ENCODE data around the gene PGLYRP1.
A peak's percentile ranks its signal among the peaks of the same experiment; 100 is the strongest.

PGLYRP1 gene

DNA sequence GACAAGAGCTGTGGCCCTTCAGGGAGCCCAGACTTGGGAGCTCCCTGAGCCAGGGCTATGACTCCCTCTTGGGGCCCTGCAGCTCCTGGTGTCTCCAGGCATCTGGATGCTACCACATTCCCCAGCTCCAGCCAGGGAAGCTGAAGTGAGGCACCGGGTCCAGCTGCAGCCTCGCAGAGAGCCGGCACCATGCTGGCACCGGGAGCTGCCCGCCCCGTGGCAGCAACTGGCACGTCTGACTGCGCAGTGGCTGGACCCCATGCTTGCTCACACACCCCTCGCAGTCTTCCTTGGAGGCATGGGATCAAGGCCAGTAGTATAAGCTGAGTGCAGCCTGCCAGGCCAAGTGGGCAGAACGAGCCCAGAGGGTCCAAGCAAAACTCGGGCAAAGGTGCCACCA lies 10.5 kb upstream of the PGLYRP1 start:
- intact Hi-C loops (cut with DNase I), result no loop called here
- peak in 2 of 10 donors; percentile 50 to 58 for DNase-seq

- DNase-seq, result peak in 1 of 10 donors; percentile 72
- intact Hi-C loops (cut with DNase I), result no loop called here
These were observed 9.8 kb upstream of the PGLYRP1 start for GRCh38 chr19:46032597-46033025.

- peak in 2 of 10 donors; percentile 58 to 59 for DNase-seq
- intact Hi-C loops (cut with DNase I), result no loop called here
These were observed 9.1 kb upstream of the PGLYRP1 start for GRCh38 chr19:46031781-46032596.

GRCh38 chr19:46030812-46031550 lies 8.1 kb upstream of the PGLYRP1 start:
- peak in 1 of 10 donors; percentile 43 for DNase-seq
- intact Hi-C loops (cut with DNase I), result no loop called here

DNA sequence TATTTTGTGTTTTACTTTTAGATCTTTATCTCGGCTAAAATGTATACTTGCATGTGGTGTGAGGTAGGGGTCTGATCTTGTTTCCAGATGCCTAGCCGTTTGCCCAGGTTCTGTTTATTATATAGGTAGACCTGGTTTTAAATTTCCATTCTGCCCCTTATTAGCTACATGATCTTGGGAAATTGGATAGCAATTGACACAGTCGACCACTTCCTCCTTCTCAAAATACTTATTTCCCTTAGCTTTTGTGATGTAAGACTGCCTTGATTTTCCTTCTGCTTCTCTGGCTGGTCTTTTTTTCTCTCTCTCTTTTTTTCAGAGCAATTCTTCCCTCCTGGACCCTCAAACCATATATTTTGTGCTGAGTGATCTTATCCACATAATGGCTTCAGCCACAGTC lies 3.0 kb upstream of the PGLYRP1 start:
- intact Hi-C loops (cut with DNase I), result loop anchor here (5.0 kb wide), 2 partner anchors 166 to 241 kb away; no protein-coding TSS in a partner anchor
- DNase-seq, result no peak

DNA sequence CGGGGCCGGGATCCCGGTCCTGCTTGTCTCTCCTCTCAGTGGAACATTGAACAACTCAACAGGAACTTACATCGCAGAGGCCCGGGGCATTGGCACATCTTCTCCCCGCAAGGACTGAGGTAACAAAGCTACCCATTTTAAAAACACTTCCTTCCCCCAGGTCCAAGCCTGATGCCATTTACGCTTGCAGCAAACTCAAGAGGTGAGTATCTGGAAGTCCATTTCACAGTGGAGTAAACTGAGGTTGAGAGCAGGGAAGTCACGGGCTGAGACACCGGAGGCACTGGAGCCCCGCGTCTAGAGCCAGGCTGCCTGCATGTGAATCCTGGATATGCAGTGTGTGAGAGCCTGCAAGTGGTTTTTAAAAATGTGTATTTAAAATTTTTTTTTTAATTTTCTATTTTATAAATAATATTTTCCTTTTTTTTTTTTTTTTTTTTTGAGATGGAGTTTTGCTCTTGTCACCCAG lies 492 bp upstream of the PGLYRP1 start:
- intact Hi-C loops (cut with DNase I), result no loop called here
- peak in 1 of 10 donors; percentile 80 for DNase-seq

DNA sequence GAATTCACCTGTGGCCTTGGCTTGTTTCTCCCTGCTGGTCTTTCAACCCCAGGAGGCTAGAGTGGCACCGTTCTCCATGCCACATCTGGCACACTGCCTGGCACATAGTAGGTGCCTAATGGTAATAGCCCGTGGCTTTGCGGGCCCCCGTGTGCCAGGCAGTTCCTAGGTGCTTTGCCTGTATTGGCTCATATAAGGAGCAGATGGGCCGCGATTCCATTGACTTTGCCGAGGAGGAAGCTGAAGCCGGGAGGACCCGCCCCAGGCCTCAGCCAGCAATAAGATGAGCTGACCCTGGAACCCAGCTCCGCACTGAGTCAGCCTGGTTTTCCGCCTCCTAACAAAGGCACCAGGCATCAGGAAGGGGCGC lies 807 bp downstream of the PGLYRP1 start:
- DNase-seq, result peak in 1 of 10 donors; percentile 75
- intact Hi-C loops (cut with DNase I), result no loop called here

- DNase-seq, result peak in 2 of 10 donors; percentile 79 to 81
- intact Hi-C loops (cut with DNase I), result no loop called here
These were observed 1.3 kb downstream of the PGLYRP1 start for GRCh38 chr19:46021531-46022041.

DNA sequence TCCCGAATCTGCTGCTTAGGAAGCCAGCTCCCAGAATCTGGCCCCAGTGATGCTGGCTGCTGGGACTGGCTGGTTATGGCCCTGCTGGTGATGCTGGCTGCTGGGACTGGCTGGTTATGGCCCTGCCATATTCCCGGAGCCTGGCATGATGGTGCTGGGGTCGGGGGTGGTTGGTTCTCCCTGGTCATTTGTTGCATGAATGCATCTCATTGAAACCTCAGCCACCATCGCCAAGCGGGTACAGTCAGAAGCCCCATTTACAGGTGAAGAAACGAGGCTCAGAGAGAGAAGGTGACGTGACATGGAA lies 2.1 kb downstream of the PGLYRP1 start:
- intact Hi-C loops (cut with DNase I), result no loop called here
- no peak for DNase-seq

DNA sequence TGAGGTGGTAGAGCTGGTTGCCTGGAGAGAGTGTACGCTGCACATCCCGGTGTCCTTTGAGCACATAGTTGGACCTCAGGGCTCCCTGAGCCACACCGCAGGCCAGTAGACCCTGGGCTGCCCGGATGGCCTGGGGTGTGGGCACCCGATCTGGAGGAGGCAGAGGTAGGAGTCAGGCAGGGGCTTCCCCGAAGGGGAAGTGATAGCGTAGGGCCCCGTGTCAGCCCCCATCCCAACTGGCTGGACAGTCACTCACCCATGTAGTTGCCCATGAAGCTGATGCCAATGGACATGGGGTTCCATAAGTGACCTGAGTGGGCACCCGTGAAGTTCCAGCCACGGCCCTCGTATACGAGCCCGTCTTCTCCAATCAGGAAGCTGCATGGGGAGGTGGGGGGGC lies 3.6 kb downstream of the PGLYRP1 start:
- peak in 2 of 10 donors; percentile 32 to 41 for DNase-seq
- intact Hi-C loops (cut with DNase I), result loop anchor here (5.0 to 10.0 kb wide), 2 partner anchors 64 to 117 kb away; partner anchors contain the start of gene MYPOP

DNA sequence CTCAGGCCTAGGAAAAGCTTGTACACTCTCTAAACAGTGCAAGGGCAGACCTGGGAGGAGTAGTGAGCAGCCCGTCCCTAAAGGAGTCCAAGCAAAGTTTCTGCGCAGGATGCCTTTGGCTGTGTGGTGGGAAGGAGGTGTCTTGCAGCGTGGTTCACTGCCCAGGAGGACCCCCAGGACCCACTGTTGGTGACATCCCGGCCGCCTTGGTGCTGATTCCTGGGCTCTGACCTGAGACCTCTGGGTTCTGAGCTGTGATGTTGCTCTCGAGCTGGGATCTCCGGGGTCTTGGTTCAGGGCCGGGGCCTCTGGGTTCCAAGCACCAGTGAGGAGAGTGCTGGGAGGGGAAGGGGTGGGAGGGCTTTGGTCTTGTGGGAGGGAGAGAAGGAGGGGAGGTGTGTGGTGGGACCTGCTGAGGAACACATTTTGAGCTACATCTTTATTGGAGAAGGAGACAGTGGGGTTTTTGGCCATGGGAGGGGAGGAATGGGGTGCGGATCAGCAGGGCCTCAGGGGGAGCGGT lies 4.1 kb downstream of the PGLYRP1 start:
- intact Hi-C loops (cut with DNase I), result loop anchor here (5.0 to 10.0 kb wide), 2 partner anchors 64 to 116 kb away; partner anchors contain the start of gene MYPOP

GRCh38 chr19:46017874-46018675 lies 4.8 kb downstream of the PGLYRP1 start:
- DNase-seq, result peak in 1 of 10 donors; percentile 63
- intact Hi-C loops (cut with DNase I), result loop anchor here (2.0 to 10.0 kb wide), 4 partner anchors 63 to 153 kb away; partner anchors contain the start of genes FOXA3, IRF2BP1 and MYPOP

More for the DNA sequence above, 4.1 kb downstream of the PGLYRP1 start:
- peak in 1 of 10 donors; percentile 54 for DNase-seq

GRCh38 chr19:46017095-46017429 lies 5.8 kb downstream of the PGLYRP1 start:
- intact Hi-C loops (cut with DNase I), result loop anchor here (2.0 to 10.0 kb wide), 4 partner anchors 62 to 152 kb away; partner anchors contain the start of genes FOXA3, IRF2BP1 and MYPOP
- DNase-seq, result no peak

DNA sequence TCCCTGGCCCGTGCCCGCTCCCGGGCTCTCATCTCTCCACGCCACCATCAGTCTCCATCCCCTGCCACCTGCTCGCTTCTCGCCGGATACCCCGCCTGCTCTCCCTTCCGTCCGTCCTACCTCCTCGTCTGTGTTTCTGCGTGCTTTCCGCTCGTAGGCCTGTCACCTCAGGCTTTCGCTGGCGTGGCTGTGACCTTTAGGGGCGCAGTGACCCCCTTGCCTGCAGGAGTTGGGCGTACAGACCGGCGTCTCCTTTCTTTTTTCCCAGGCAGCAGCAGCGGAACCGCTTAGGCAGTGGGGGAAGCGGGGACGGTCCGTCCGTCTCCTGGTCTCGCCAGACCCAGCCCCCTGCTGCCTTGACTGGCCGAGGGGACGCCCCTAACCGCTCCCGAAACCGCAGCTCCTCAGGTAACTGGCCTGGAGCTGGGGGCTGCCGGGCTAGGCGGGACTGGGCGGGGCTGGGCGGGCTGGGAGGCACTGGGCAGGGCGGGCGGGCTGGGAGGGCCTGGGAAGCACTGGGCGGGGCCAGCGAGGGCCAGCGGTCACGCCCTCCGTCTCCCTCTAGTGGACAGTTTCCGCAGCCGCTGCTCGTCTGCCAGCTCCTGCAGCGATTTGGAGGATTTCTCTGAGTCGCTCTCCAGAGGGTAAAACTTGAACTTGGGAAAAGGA lies 6.3 kb downstream of the PGLYRP1 start:
- intact Hi-C loops (cut with DNase I), result loop anchor here (2.0 to 10.0 kb wide), 4 partner anchors 62 to 152 kb away; partner anchors contain the start of genes FOXA3, IRF2BP1 and MYPOP
- DNase-seq, result peak; percentile 61 to 97 (median 80)

GRCh38 chr19:46015687-46016425 lies 7.0 kb downstream of the PGLYRP1 start:
- DNase-seq, result peak in 1 of 10 donors; percentile 81
- intact Hi-C loops (cut with DNase I), result loop anchor here (2.0 to 10.0 kb wide), 4 partner anchors 61 to 151 kb away; partner anchors contain the start of genes FOXA3, IRF2BP1 and MYPOP

DNA sequence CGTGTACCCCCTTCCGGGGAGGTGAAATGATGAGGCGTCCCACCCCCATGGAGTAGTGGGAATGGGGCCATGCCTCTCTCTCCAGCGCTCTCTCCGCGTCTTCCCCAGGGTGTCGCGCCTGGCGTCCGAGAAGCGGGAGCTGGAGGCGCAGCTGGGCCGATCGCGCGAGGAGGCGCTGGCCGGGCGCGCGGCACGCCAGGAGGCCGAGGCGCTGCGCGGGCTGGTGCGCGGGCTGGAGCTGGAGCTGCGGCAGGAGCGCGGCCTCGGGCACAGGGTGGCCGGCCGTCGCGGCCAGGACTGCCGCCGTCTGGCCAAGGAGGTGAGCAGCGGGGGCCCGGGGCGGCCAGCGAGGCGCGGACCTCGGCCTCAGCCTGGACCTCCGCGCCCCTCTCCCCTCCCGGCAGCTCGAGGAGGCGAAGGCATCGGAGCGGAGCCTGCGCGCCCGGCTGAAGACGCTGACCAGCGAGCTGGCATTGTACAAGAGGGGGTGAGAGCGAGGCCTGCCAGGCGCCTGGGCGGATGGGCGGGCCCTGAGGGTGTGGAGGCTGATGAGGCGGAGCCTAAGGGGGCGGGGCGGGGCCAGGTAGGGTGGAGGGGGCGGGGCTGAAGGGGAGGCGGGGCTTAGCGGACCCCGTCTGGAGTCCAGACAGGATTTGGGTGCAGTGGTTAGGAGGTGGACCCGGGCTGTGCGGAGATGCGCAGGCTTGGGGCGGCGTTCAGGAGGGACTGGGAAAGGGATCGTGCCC lies 7.7 kb downstream of the PGLYRP1 start:
- intact Hi-C loops (cut with DNase I), result loop anchor here (5.0 to 10.0 kb wide), 2 partner anchors 60 to 113 kb away; partner anchors contain the start of gene MYPOP
- DNase-seq, result peak in 4 of 10 donors; percentile 28 to 91 (median 65)

GRCh38 chr19:46014534-46014933 lies 8.3 kb downstream of the PGLYRP1 start:
- no peak for DNase-seq
- intact Hi-C loops (cut with DNase I), result loop anchor here (10.0 kb wide), 1 partner anchor 60 kb away; no protein-coding TSS in a partner anchor

Data from posterior cingulate gyrus (tissue), 11 donors.